HCT116 (cell line): ENCODE results near the gene ACSS1.

Source experiments
- CTCF ChIP-seq, 3 experiments: fragments of 200-600 bp in 1 of 3; sonication (generic) in 1 of 3; IDR thresholded peaks in 2 of 3; conservative IDR thresholded peaks in 1 of 3; 2 replicates each; pipeline ENCODE4 v1.5.1; 2012 to 2017; ENCODE audit warnings: low read depth in 2 of 3, low read length in 2 of 3, antibody characterized with exemption in 1 of 3, borderline replicate concordance in 1 of 3, control low read depth in 1 of 3, mild to moderate bottlenecking in 1 of 3, mixed read lengths in 1 of 3, mixed run types in 1 of 3, moderate library complexity in 1 of 3; ENCODE audit not compliant: insufficient read depth in 1 of 3
- ELF1 ChIP-seq: IDR thresholded peaks from 2 replicates; pipeline ENCODE4 v1.6.1; 2012; ENCODE audit warnings: low read depth, borderline replicate concordance
- EZH2 ChIP-seq: fragments of 200-600 bp; sonication (generic); IDR thresholded peaks from 2 replicates; pipeline ENCODE4 v1.6.1; 2017; ENCODE audit warnings: antibody characterized with exemption, mixed run types
- JUND ChIP-seq: IDR thresholded peaks from 2 replicates; pipeline ENCODE4 v1.6.1; 2012
- POLR2A ChIP-seq: IDR thresholded peaks from 2 replicates; pipeline ENCODE4 v1.7.0; 2011; ENCODE audit warnings: borderline replicate concordance; ENCODE audit not compliant: insufficient read depth, insufficient read length; ENCODE audit errors: extremely low read depth
- POLR2AphosphoS5 ChIP-seq: IDR thresholded peaks from 2 replicates; pipeline ENCODE4 v1.6.1; 2011; ENCODE audit warnings: mild to moderate bottlenecking, low read depth, low read length, moderate library complexity
- RAD21 ChIP-seq: IDR thresholded peaks from 2 replicates; pipeline ENCODE4 v1.6.1; 2012; ENCODE audit warnings: low read depth, mild to moderate bottlenecking
- REST ChIP-seq: IDR thresholded peaks from 2 replicates; pipeline ENCODE4 v1.6.1; 2012; ENCODE audit warnings: low read depth
- SIN3A ChIP-seq: IDR thresholded peaks from 2 replicates; pipeline ENCODE4 v1.6.1; 2012; ENCODE audit warnings: low read depth
- SP1 ChIP-seq: IDR thresholded peaks from 2 replicates; pipeline ENCODE4 v1.6.1; 2012; ENCODE audit warnings: low read depth
- TCF7L2 ChIP-seq: IDR thresholded peaks from 2 replicates; pipeline ENCODE4 v1.7.0; 2011; ENCODE audit warnings: borderline replicate concordance, inconsistent platforms; ENCODE audit not compliant: insufficient read depth, insufficient read length; ENCODE audit errors: extremely low read depth
- YY1 ChIP-seq: IDR thresholded peaks from 2 replicates; pipeline ENCODE4 v1.6.1; 2011; ENCODE audit warnings: low read length, low read depth, moderate library complexity, mild to moderate bottlenecking; ENCODE audit not compliant: insufficient replicate concordance; ENCODE audit errors: extremely low read depth
- TF ChIP-seq, protein P1 (sequence below): IDR thresholded peaks from 2 replicates; pipeline ENCODE4 v1.6.1; 2012

DNA sequence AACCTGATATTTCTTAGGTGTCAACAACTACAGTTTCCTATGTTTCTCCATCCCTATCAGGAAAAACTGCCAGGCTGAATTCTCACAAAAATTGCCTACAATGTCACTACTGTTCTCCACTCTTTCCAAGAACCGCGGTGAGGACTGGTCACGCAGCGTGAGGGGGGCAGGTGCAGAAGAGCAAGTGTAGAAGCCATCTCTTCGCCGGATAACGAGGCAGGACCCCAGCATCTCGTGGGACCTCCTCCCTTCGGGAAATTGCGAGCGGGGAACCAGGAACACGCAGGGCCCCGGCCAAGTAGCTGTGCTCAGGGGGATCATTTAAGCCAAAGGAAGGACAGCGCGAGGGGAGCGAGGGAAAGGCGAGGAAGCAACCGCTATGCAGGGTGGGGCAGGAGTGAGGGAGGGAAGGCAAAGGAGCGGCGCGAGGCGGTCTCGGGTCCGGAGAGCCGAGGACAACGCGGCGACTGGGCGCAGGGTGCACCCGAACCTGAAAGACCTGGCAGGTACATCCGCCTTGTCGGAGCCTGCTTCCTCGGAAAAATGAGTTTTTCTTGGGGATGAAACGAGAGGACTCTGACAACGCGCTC is 65.9 kb downstream of the ACSS1 start:
- TF ChIP-seq, protein P1, sequence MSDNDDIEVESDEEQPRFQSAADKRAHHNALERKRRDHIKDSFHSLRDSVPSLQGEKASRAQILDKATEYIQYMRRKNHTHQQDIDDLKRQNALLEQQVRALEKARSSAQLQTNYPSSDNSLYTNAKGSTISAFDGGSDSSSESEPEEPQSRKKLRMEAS = no peak
- TF ChIP-seq REST (no peak), SP1 (no peak), JUND (no peak), CTCF (IDR thresholded peaks at IDR 0.05 in 2 of 3, conservative IDR thresholded peaks at IDR 0.05 in 1 of 3; ENCODE audit: borderline replicate concordance in 1 of 3, insufficient read depth in 1 of 3, low read depth in 2 of 3, low read length in 2 of 3) (no peak), YY1 (no peak), POLR2A (no peak), POLR2AphosphoS5 (no peak), TCF7L2 (no peak), RAD21 (no peak), EZH2 (no peak), SIN3A (no peak), ELF1 (no peak)
